GM12891 (cell line): ENCODE measurements around the gene HOXA9.

Experiments
- PAX5 ChIP-seq: IDR thresholded peaks from 2 replicates; pipeline ENCODE4 v1.6.1; 2011; ENCODE audit warnings: low read length, moderate library complexity, mild to moderate bottlenecking; ENCODE audit not compliant: insufficient read depth, severe bottlenecking
- POLR2A ChIP-seq: IDR thresholded peaks from 2 replicates; pipeline ENCODE4 v1.6.1; 2011; ENCODE audit warnings: low read depth, low read length, control low read depth
- POLR2AphosphoS5 ChIP-seq: IDR thresholded peaks from 2 replicates; pipeline ENCODE4 v1.6.1; 2011; ENCODE audit warnings: low read depth, low read length, control low read depth
- POU2F2 ChIP-seq: IDR thresholded peaks from 2 replicates; pipeline ENCODE4 v1.6.1; 2011; ENCODE audit warnings: low read depth, mild to moderate bottlenecking, control low read depth, low read length, moderate library complexity
- SPI1 ChIP-seq: IDR thresholded peaks from 2 replicates; pipeline ENCODE4 v1.6.1; 2011; ENCODE audit warnings: low read depth, low read length, control low read depth
- TAF1 ChIP-seq: IDR thresholded peaks from 2 replicates; pipeline ENCODE4 v1.6.1; 2011; ENCODE audit warnings: low read depth, low read length, control low read depth

DNA sequence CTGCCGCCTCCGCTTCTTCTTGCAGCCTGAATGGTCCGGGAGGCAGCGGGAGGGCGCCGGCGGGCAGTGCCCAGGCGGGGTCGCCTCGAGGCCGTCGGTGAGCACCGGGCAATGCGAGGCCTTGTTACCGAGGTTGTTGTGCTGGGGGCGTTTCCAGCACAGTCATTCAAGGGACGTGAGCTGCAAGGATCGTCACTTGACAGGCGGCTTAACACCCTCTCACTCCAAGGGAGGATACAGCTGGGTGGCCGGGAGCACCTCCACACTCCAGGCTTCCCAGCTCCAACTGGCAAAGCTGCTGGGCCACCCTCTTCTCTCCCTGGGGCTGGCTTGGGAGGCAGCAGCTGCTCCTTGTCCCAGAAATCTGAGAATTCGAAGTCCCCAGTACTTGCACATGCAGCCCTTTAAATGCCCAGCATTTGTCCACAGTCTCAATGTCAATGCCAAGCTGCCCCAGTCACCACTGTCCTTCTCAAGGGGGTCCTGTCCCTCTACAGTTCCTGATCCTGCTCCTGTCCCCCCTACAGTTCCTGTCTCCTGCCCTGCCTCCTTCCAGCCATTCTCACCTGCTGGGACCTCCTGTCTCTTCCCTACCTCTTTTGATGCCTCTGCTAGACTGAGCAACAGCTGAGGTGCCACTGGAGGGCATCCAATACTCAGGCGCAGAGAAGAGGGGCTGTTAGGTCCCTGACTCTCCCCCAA is 24.1 kb upstream of the HOXA9 start:
- TF ChIP-seq TAF1 (no peak), POLR2A (no peak), POLR2AphosphoS5 (no peak), SPI1 (no peak), PAX5 (no peak), POU2F2 (no peak)
